OCI-LY1 (cell line): ENCODE measurements around the gene LATS2.

Source experiments
- H2AFZ ChIP-seq: fragments of 200-600 bp; sonication (generic), shearing (Covaris generic); 2 replicates; pipeline ENCODE4 v1.6.0; 2014; ENCODE audit warnings: antibody characterized with exemption, mild to moderate bottlenecking, low read length
- H3F3A ChIP-seq: fragments of 200-600 bp; sonication (generic), shearing (Covaris generic); 2 replicates; pipeline ENCODE4 v1.6.0; 2014; ENCODE audit warnings: mild to moderate bottlenecking, antibody characterized with exemption, low read length, moderate library complexity; ENCODE audit not compliant: insufficient read depth
- H3K27ac ChIP-seq: fragments of 200-600 bp; sonication (generic); 2 replicates; pipeline ENCODE4 v1.5.1; 2014; ENCODE audit warnings: low read length, mixed run types, mild to moderate bottlenecking, low read depth; ENCODE audit not compliant: poor library complexity, severe bottlenecking
- H3K27me3 ChIP-seq: fragments of 200-600 bp; sonication (generic); 2 replicates; pipeline ENCODE4 v1.6.0; 2014; ENCODE audit warnings: antibody characterized with exemption, mild to moderate bottlenecking, low read length, moderate library complexity; ENCODE audit not compliant: insufficient read depth
- H3K36me3 ChIP-seq: fragments of 200-600 bp; sonication (generic); 2 replicates; pipeline ENCODE4 v1.6.1; 2014; ENCODE audit warnings: mild to moderate bottlenecking, antibody characterized with exemption, low read length, moderate library complexity, mixed read lengths; ENCODE audit not compliant: insufficient read depth
- H3K4me1 ChIP-seq: fragments of 200-600 bp; sonication (generic); 2 replicates; pipeline ENCODE4 v1.5.1; 2014; ENCODE audit warnings: mild to moderate bottlenecking, low read length, moderate library complexity; ENCODE audit not compliant: insufficient read depth, severe bottlenecking
- H3K4me2 ChIP-seq: fragments of 200-600 bp; sonication (generic), shearing (Covaris generic); 2 replicates; pipeline ENCODE4 v1.6.1; 2014; ENCODE audit warnings: low read length
- H3K4me3 ChIP-seq: fragments of 200-600 bp; sonication (generic); 2 replicates; pipeline ENCODE4 v1.5.1; 2014; ENCODE audit warnings: low read length, low read depth, mild to moderate bottlenecking, mixed read lengths; ENCODE audit not compliant: poor library complexity, severe bottlenecking
- H3K79me2 ChIP-seq: fragments of 200-600 bp; shearing (Covaris generic); 2 replicates; pipeline ENCODE4 v1.6.1; 2016; ENCODE audit warnings: mixed run types, low read length, mixed read lengths; ENCODE audit not compliant: insufficient read depth
- H3K9ac ChIP-seq: fragments of 200-600 bp; sonication (generic), shearing (Covaris generic); 2 replicates; pipeline ENCODE4 v1.6.1; 2014; ENCODE audit warnings: mild to moderate bottlenecking, low read length, mixed read lengths
- H3K9me2 ChIP-seq: fragments of 200-600 bp; sonication (generic), shearing (Covaris generic); 2 replicates; pipeline ENCODE4 v1.6.1; 2014; ENCODE audit warnings: low read depth, mild to moderate bottlenecking, low read length, mixed read lengths
- H3K9me3 ChIP-seq: fragments of 200-600 bp; shearing (Covaris generic); 2 replicates; pipeline ENCODE4 v1.6.1; 2014; ENCODE audit warnings: low read length, mixed read lengths
- H4K20me1 ChIP-seq: fragments of 200-600 bp; sonication (generic), shearing (Covaris generic); 2 replicates; pipeline ENCODE4 v1.6.0; 2016; ENCODE audit warnings: mild to moderate bottlenecking, low read length; ENCODE audit not compliant: insufficient read depth
- EZH2 ChIP-seq: fragments of 200-600 bp; sonication (generic), shearing (Covaris generic); IDR thresholded peaks from 2 replicates; pipeline ENCODE4 v1.8.0; 2017; ENCODE audit warnings: borderline replicate concordance, mixed run types, mild to moderate bottlenecking, antibody characterized with exemption, low read length, moderate library complexity, mixed read lengths
- TF ChIP-seq, protein P1 (sequence below): fragments of 200-600 bp; sonication (generic), shearing (Covaris generic); IDR thresholded peaks from 2 replicates; pipeline ENCODE4 v1.5.1; 2017; ENCODE audit warnings: mild to moderate bottlenecking, antibody characterized with exemption, low read length, moderate library complexity, mixed read lengths

LATS2 gene

DNA sequence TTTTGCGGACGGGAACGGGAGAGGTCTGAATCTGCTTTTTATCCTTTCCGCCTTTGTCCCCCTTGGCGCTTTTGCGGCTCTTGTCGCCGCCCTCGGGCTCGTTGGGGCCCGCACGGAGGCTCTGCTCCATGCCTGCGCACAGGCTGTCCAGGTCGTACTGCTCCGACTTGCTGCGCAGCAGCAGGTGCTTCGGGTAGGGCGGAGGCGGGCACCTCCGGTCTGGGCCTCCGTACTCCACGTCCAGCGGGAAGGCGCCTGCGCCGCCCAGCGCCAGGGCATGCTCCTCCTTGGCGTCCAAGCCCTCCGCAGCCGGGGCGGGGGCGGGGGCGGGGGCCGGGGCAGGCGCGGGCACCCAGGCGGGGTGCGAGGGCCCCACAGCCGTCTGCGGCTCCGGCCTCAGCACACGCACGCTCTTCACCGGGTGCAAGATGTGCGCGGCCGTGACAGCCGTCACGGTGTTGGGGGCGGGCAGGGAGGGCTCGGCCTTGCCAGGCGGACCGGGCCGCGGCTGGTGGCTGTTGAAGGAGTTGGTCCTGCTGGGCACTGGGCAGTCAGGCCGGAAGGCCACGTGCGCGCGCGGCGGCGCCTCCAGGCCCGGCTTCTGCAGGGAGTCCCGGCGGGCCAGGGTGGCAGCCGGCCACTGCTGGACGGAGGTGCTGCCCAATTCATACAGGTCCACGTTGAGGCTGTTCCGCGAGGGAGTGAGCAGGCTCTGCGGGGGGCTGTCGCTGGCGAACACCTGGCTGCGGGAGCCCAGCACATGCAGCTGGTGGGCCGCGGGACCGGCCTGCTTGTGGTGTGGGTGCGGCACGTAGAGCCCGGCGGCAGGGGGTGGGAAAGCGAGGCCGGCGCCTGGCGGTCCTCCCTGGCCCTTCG lies 73.1 kb downstream of the LATS2 start:
- H3K9me2 ChIP-seq: no peaks in the 10 kb centered on the region
- H3K36me3 ChIP-seq: no peaks in the 10 kb centered on the region
- no peaks in the 10 kb centered on the region for H3K79me2 ChIP-seq
- no peak overlapping the region for H3K27ac ChIP-seq
- H3K27me3 ChIP-seq: no peaks in the 10 kb centered on the region
- H3K9me3 ChIP-seq: no peaks in the 10 kb centered on the region
- no peaks in the 10 kb centered on the region for H3K4me1 ChIP-seq
- H2AFZ ChIP-seq: no peak overlapping the region
- no peaks in the 10 kb centered on the region for H3F3A ChIP-seq
- no peak overlapping the region for H3K4me3 ChIP-seq
- H3K4me2 ChIP-seq: no peak overlapping the region
- TF ChIP-seq, protein P1, sequence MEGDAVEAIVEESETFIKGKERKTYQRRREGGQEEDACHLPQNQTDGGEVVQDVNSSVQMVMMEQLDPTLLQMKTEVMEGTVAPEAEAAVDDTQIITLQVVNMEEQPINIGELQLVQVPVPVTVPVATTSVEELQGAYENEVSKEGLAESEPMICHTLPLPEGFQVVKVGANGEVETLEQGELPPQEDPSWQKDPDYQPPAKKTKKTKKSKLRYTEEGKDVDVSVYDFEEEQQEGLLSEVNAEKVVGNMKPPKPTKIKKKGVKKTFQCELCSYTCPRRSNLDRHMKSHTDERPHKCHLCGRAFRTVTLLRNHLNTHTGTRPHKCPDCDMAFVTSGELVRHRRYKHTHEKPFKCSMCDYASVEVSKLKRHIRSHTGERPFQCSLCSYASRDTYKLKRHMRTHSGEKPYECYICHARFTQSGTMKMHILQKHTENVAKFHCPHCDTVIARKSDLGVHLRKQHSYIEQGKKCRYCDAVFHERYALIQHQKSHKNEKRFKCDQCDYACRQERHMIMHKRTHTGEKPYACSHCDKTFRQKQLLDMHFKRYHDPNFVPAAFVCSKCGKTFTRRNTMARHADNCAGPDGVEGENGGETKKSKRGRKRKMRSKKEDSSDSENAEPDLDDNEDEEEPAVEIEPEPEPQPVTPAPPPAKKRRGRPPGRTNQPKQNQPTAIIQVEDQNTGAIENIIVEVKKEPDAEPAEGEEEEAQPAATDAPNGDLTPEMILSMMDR: no peak
- no peak for TF ChIP-seq EZH2
- no peaks in the 10 kb centered on the region for H4K20me1 ChIP-seq
- H3K9ac ChIP-seq: no peak overlapping the region

DNA sequence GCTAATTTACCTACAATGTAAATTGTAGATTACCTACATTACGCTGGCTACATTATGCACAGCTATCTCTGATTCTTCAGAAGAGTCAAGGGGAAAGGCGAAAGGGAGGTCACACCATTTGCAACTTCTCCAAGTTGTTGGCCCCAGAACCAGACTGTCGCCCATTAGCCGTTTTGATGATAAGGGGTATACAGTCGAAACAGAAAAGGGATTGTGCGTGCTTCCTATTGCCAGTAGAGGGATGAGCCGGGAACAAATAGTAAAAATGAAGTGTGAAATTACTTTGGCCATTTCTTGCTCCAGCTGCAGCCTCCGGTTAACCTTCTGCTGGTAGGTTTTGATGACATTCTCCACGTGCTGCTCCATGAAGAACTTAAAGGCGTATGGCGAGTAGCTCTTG lies 73.8 kb downstream of the LATS2 start:
- Histone ChIP-seq H3K27ac (no peak overlapping the region), H3K4me3 (no peak overlapping the region), H2AFZ (no peak overlapping the region), H3K79me2 (no peaks in the 10 kb centered on the region), H3K9ac (no peak overlapping the region), H3K9me2 (no peaks in the 10 kb centered on the region), H3K27me3 (no peaks in the 10 kb centered on the region), H3K4me2 (no peak overlapping the region), H3K36me3 (no peaks in the 10 kb centered on the region), H4K20me1 (no peaks in the 10 kb centered on the region), H3F3A (no peaks in the 10 kb centered on the region), H3K9me3 (no peaks in the 10 kb centered on the region), H3K4me1 (no peaks in the 10 kb centered on the region)
- no peak for TF ChIP-seq EZH2
- TF ChIP-seq, protein P1: no peak

DNA sequence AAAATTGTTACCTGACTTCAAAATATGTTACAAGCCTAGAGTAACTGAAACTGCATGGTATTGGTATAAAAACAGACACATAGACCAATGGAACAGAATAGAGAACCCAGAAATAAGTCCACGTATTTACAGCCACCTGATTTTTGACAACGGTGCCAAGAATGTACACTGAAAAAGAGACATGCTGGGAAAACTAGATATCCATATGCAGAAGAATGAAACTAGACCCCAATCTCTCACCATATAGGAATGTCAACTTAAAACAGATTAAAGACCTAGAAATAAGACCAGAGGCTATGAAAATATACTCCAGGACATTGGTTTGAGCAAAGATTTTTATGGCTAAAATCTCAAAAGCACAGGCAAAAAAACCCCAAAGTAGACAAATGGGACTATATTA lies 76.5 kb downstream of the LATS2 start:
- Histone ChIP-seq H3K9me3 (no peaks in the 10 kb centered on the region), H3F3A (no peaks in the 10 kb centered on the region), H3K27me3 (no peaks in the 10 kb centered on the region), H3K9ac (no peak overlapping the region), H3K4me1 (peaks cover 5% of the 10 kb centered on the region), H3K4me3 (no peak overlapping the region), H3K27ac (no peak overlapping the region), H4K20me1 (no peaks in the 10 kb centered on the region), H2AFZ (no peak overlapping the region), H3K9me2 (no peaks in the 10 kb centered on the region), H3K36me3 (no peaks in the 10 kb centered on the region), H3K4me2 (no peak overlapping the region), H3K79me2 (no peaks in the 10 kb centered on the region)
- TF ChIP-seq, protein P1: no peak
- TF ChIP-seq EZH2: no peak
